ENCODE results near the gene UBN1.
"Not testable (repeated sequence)": the region's sequence is repeated elsewhere in the genome, so short reads cannot be mapped to it uniquely, and the experiment has no call there.

UBN1 gene

GRCh38 chr16:4883501-4883900, 36.2 kb downstream of the UBN1 start:
- FAIRE-seq, result no peak
- DNase-seq (ENCODE audit: low spot score), result no peak

- FAIRE-seq, result no peak
- no peak for DNase-seq (ENCODE audit: low spot score)
Measured at GRCh38 chr16:4884209-4884608, 36.9 kb downstream of the UBN1 start.

GRCh38 chr16:4884972-4885874, 37.9 kb downstream of the UBN1 start:
- FAIRE-seq (no peak), DNase-seq (ENCODE audit: low spot score) (no peak)

GRCh38 chr16:4886151-4886550, 38.9 kb downstream of the UBN1 start:
- no peak for FAIRE-seq
- DNase-seq (ENCODE audit: low spot score), result no peak

GRCh38 chr16:4888428-4889135, 41.3 kb downstream of the UBN1 start:
- DNase-seq (ENCODE audit: low spot score), result no peak
- FAIRE-seq, result no peak

GRCh38 chr16:4890026-4890425, 42.7 kb downstream of the UBN1 start:
- DNase-seq (ENCODE audit: low spot score) (no peak), FAIRE-seq (no peak)

GRCh38 chr16:4890686-4891085, 43.4 kb downstream of the UBN1 start:
- DNase-seq (ENCODE audit: low spot score) (no peak), FAIRE-seq (no peak)

- no peak for FAIRE-seq
- no peak for DNase-seq (ENCODE audit: low spot score)
Measured at GRCh38 chr16:4891097-4891885, 44.0 kb downstream of the UBN1 start.

- FAIRE-seq, result no peak
- no peak for DNase-seq (ENCODE audit: low spot score)
Measured at GRCh38 chr16:4891886-4892216, 44.6 kb downstream of the UBN1 start.

- FAIRE-seq, result no peak
- DNase-seq (ENCODE audit: low spot score), result no peak
Measured at GRCh38 chr16:4892361-4893102, 45.3 kb downstream of the UBN1 start.

- FAIRE-seq (no peak), DNase-seq (ENCODE audit: low spot score) (no peak)
Measured at GRCh38 chr16:4893103-4893862, 46.0 kb downstream of the UBN1 start.

- FAIRE-seq (no peak), DNase-seq (ENCODE audit: low spot score) (no peak)
Measured at GRCh38 chr16:4894276-4895150, 47.2 kb downstream of the UBN1 start.

GRCh38 chr16:4895366-4895765, 48.1 kb downstream of the UBN1 start:
- DNase-seq (ENCODE audit: low spot score) (no peak), FAIRE-seq (no peak)

GRCh38 chr16:4896761-4897160, 49.5 kb downstream of the UBN1 start:
- DNase-seq (ENCODE audit: low spot score); FAIRE-seq: not testable (repeated sequence)

- DNase-seq (ENCODE audit: low spot score) (no peak), FAIRE-seq (no peak)
Measured at GRCh38 chr16:4897328-4897727, 50.0 kb downstream of the UBN1 start.

GRCh38 chr16:4898811-4899473, 51.7 kb downstream of the UBN1 start:
- DNase-seq (ENCODE audit: low spot score) (no peak), FAIRE-seq (no peak)

- FAIRE-seq, result no peak
- DNase-seq (ENCODE audit: low spot score), result no peak
Measured at GRCh38 chr16:4899474-4899846, 52.2 kb downstream of the UBN1 start.

- DNase-seq (ENCODE audit: low spot score), result no peak
Measured at GRCh38 chr16:4900036-4900435, 52.8 kb downstream of the UBN1 start.

GRCh38 chr16:4900750-4901149, 53.5 kb downstream of the UBN1 start:
- DNase-seq (ENCODE audit: low spot score) (no peak), FAIRE-seq (no peak)

More at GRCh38 chr16:4900036-4900435, 52.8 kb downstream of the UBN1 start:
- FAIRE-seq, result no peak
